HL-60/S4 (cell line): ENCODE results near the gene AKT1.

Experiments used
- in situ Hi-C: fragments of 300-500 bp; cut with MboI; formaldehyde crosslinking; loops from 2 replicates; pipeline ENCODE4 v1.14.3; 2022; ENCODE audit warnings: low sequenced_read_pairs

Gene AKT1

GRCh38 chr14:104728631-104729030 lies 66.9 kb downstream of the AKT1 start:
- in situ Hi-C loops, result no loop called here

GRCh38 chr14:104726600-104727451 lies 68.7 kb downstream of the AKT1 start:
- in situ Hi-C loops, result no loop called here

DNA sequence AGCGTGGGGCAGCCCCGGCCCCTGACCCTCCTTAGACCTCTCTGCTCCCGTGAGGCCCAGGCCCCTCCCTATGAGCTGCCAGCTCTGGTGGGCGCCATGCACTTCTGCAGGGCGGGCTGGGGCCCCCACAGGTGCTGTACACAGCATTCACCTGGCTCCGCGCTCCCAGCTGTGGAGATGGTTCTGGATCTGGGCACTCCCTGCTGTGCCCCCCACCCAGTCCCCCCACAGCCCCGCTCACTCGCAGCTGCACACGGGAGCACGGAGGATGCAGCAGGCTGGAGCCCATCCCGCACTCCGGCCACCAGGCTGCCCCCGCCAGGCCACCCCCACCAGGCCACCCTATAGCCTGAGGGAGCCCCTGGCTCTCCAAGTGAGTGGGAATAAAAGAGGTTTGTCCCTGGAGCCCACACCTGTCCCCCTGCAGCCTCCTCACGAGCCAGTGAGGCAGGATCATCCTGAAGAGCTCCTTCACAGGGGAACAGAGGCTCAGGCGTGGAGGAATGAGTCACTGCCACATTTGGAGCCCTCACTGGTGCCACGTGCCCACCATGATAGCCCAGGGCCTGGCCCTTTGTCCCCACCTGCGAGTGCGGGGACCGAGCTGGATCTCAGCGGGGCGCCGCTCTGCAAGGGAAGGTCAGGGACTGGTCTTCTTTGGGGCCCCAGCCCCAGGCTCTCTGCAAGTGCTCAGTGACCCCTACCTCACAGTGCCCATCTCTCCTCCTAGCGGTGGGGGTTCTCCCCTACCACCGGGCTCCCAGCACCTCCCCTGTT lies 69.6 kb downstream of the AKT1 start:
- in situ Hi-C loops, result no loop called here

DNA sequence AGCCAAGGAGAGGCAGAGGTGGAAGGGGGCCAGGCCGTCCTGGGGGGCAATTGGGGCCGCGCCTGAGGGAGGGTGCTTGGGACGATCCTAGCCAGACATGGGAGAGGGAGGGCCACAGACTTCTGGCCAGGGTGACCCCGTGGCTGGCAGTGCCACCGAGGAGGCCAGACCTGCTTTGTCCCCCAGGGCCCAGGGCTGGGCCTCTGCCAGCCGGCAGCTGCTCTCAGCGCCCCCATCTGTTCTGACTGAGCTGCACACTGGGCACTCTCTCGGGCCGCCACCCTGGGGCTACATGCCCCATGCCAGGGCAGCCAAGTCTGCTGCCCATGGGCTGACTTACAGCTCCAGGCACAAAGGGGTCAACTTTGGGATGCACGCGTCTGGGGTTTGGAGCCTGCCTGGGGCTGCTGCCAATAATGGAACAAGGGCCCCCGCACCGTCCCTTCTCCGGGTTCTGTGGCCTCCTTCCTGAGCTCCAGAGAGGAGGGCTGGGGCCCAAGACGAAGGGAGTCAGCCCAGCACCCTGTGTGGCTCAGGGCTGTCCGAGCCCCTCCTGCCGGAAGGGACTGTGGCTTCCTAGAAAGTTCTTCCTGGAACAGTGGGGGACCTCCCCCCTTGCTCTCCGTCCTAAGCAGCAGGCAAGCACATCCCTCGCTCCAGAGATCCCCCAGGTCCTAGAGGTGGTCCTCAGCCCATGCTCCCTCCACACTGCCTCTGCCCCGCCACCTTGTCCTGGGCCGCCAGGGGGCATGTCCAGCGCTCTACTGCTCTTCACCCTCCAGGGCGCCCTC lies 70.4 kb downstream of the AKT1 start:
- in situ Hi-C loops, result no loop called here

DNA sequence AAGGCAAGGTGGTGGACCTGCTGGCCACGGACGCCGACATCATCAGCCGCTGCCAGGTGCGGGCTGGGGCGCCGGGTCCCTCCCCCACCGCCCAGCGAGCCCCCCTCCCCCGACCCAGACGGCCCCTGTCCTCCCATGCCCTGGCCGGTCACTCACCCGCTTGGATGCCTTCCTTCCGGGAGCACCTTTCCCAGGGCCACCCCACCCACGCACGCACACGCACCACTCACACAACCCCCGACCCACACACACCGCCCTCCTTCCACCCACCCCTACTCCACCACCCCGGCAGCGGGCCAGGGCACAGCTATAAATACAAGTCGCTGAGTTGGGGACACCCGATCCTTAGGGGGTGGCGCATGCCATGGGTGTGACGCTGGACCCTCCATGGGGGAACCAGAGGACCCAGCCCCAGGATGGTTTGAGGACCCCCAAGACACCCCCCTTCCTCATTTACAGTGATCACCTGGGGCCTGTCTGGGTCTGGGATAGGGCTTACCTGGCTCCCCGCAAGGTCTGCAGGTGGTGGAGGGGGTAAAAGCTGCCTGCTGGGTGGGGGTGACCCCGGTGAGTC lies 71.1 kb downstream of the AKT1 start:
- in situ Hi-C loops, result no loop called here

DNA sequence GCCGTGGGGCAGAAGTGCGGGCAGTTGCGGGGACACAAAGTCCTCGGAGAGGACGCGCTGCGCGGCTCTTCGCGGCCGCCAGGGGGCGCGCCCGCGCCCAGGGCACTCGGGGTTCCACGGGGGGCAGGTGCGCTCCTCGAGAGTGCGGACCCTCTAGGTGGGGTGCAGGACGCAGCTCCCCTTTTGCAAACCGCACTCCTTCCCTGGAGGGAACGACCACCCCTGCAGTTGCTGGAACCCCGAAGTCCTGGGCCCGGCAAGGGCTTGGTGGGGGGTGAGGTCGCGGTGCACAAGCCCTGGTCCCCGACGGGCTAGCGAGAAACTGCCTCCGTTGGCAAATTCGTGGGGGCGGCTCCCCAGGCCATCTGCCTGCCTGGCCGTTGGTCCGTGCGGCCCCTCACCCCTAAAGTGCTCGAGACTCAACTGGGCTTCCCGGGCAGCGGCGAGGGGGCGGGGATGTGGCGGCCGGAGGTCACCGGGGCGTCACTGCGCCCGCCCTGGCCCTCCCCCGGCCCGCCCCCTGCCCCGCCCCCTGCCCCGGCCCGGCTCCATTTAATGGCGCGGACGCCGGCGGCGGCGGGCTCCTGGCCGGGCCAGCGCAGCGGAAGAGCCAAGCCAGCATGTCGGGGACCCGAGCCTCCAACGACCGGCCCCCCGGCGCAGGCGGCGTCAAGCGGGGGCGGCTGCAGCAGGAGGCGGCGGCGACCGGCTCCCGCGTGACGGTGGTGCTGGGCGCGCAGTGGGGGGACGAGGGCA lies 71.7 kb downstream of the AKT1 start, which contains the start of gene ADSS1:
Gene ADSS1, plus strand, starts transcription at position 579 of the 756 bp plus-strand sequence. Its CDS starts 42 bp downstream, at position 621.
- in situ Hi-C loops, result no loop called here

GRCh38 chr14:104722938-104723650 lies 72.5 kb downstream of the AKT1 start:
- in situ Hi-C loops, result no loop called here

DNA sequence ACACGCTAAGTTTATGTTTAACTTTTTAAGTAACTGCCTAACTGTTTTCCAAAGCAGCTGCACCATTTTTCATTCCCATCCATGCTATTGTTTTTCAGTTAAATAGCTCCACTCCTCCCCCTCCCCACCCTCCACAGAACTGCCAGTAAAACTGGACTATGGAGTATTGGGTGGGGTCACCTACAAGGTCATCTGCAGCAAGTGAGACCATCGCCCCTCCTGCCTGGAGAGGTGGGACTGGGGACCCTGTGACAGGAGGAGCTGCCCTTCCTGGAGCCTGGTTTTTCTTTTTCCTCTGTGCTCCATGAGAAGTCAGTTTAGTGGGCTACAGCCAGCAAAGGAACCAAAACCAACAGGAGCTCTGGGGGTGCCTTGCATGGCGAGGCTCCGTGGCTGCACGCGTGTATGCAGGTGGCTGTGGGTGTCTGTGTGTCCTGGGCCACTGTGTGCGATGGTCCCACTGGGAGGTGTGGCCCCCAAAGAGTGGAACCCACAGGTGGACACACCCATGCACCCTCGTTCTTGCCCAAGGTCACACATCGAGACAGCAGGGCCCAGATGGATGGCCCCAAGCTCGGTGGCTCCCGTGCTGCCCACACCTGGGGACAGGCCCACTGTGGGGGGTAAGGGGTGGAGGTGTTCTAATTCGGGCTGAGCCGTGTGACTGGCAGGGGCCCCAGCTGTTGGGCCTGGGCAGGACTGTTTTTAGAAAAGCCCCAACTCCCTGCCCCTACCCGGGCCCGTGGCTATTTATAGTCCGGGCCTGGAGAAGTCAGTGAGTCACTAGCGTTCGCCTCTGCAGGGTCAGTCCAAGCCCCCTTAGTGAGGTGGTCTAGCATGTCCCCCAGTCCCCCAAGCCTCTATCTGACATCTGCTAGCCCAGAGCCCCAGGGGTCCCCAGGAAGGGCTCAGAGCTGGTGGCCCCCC lies 73.8 kb downstream of the AKT1 start:
- in situ Hi-C loops, result no loop called here
